Anterior cingulate cortex (tissue), 58 donors: ENCODE results near the gene ATP6V0A4.
"Not testable (repeated sequence)": the region's sequence is repeated elsewhere in the genome, so short reads cannot be mapped to it uniquely, and the experiment has no call there.

Experiments used
- DNase-seq, 58 donors: peaks; one replicate each; lab custom pipeline; 2025; lab: John Stamatoyannopoulos, UW

Gene ATP6V0A4

GRCh38 chr7:138797715-138798320 is at the start of gene ATP6V0A4, which contains the start of gene TMEM213:
Gene ATP6V0A4 (minus strand): TSS chr7:138798196. CDS start chr7:138771247, 26,949 bp downstream.
Gene TMEM213 (plus strand): TSS chr7:138797994. CDS start chr7:138798105, 111 bp downstream.
- DNase-seq: no peak

- no peak for DNase-seq
Observed at GRCh38 chr7:138845711-138846110, 47.7 kb upstream of the ATP6V0A4 start.

DNA sequence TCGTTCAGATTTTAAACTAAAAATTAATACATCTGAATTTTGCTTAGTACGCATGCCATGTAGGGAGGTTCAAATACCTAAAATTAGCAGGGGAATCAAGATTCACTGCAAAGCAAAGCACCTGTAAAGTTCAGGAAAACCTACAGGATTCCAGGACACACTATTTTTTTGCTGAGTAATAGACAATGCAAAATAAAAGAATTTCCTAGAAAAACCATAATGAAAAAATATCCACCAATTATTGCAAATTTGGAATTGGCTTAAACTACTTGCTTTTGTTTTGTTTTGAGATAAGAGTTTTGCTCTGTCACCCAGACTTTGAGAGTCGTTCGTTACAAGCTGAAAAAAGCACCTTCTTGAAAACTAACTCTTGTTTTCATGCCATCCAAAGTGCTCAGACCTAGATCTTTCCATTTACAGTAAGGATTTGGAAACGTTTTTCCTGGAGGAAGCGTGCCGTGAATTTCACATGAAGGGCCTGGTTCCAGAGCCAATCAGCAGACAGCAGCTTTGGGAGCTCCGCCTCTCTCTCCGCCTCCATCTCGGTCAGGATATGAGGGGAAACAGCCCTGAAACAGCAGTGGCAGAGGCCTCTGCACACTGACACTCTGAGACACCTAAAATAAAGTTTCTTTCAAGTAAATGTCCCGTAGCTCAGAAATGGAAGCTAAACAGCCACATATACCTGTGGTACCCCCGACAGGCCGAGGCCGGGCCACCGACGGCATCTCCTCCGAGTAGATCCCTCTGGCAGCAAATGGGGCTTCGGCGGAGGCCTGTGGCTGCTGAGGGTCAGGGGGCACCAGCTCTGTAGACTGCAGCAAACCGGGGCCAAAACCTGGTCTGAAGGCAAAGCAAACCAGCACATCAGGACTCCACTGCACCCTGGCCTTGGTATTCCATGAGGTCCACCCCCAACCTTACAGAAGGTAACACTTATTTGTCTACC is 45.9 kb upstream of the ATP6V0A4 start:
- no peak for DNase-seq

- DNase-seq: no peak
Observed at GRCh38 chr7:138842111-138842510, 44.1 kb upstream of the ATP6V0A4 start.

DNA sequence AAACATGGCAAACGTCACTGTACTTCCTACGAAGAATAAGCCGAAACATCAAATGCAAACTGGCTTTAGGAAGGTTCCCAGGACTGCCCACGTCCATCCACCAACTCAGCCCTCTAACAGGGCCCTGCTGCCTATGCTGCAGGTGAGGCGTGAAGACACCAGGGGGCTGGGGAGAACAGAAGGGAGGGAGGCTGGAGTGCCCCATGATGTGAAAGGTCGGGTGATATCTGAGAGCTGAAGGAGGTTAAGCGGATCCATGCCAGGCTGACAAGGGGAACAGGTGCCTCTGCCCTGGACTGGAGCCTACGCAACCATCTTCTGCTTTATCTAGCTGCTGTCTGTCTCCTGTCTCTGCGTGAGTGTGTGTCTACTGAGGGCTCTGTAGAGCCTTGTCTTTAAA is 40.2 kb upstream of the ATP6V0A4 start:
- DNase-seq: peak in 1 of 58 donors; percentile 10

DNA sequence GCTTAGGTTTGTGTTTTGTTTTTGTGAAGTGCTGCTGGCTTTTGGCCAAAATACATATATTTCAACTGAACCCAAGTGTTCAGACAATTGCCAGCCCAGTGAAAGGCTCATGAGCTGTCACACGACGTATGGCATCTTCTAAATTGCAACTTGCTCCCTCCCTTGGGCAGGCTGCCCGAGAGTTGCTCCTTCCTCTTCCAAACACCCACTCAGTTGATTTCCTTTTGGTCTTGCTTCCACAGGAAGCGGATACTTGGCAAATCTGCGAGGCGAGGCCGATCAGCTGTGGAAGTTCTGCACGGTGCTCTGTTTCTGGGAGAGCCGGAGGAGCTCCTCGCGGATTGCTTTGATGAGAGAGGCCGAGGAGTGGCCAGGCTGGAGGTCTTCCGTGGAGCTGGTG is 39.6 kb upstream of the ATP6V0A4 start:
- DNase-seq: peak in 11 of 58 donors; percentile 2 to 33 (median 5)

DNA sequence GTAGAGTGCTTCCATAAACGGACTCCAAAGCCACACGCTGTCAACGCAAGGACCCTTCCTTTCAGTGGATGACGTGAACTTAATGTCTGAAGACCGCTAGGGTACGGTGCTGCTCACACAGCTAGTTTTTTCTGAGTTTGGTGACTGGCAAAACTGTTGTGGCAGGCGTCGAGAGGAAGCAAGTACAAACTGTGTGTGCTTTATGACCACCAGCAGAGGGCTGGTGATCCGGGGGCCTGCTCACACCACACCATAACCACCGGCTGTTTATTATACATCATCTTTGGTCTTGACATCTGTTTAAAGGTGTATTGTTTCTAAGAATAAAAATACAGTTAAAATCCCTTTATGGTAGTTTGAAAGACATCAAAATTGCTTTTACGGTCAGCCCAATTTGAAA is 37.1 kb upstream of the ATP6V0A4 start:
- DNase-seq: no peak

DNA sequence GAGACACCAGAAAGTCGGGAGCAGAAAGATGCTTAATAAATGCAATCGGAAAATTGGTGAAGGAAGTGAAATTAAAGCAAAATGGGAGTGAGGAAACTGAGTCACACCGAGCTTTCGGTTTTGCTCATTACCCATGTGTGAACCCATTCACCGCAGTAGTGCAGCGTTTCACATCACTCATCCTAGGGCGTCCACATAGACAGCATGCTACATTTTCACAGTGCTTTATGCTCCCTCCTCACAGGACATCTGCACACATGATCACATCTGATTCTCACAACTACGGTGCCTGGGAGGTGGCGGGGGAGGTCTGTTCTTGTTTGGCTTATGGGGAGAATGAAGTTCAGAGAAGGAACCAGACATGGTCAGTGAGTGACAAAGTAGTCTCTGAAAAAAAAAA is 36.6 kb upstream of the ATP6V0A4 start:
- DNase-seq: no peak

GRCh38 chr7:138833596-138833995 is 35.6 kb upstream of the ATP6V0A4 start:
- DNase-seq: no peak

GRCh38 chr7:138832966-138833365 is 35.0 kb upstream of the ATP6V0A4 start:
- no peak for DNase-seq

- DNase-seq: no peak
Observed at GRCh38 chr7:138829335-138829734, 31.3 kb upstream of the ATP6V0A4 start.

GRCh38 chr7:138828302-138828701 is 30.3 kb upstream of the ATP6V0A4 start:
- DNase-seq: no peak

DNA sequence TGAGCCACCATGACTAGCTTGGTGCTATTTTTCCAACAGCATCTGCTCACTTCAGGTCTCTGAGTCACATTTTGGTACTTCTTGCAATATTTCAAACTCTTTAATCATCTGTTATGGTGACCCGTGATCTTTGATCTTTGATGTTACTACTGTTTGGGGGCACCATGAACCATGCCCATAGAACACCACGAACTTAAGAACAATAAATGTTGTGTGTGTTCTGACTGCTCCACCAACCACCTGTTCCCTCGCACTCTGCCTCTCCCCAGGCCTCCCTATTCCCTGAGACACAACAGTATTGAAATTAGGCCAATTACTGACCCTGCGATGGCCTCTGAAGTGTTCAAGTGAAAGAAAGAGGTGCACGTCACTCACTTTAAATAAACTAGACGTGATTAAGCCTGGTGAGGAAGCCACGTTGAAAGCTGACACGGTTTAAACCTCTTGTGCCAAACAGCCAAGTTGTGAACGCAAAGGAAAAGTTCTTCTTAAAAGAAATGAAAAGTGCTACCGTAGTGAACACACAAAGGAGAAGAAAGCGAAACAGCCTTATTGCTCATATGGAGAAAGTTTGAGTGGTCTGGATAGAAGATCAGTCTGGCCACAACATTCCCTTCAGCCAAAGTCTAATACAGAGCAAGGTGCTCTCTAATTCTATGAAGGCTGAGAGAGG is 27.2 kb upstream of the ATP6V0A4 start:
- no peak for DNase-seq

- no peak for DNase-seq
Observed at GRCh38 chr7:138822867-138823535, 25.0 kb upstream of the ATP6V0A4 start.

- DNase-seq: no peak
Observed at GRCh38 chr7:138821912-138822311, 23.9 kb upstream of the ATP6V0A4 start.

- no peak for DNase-seq
Observed at GRCh38 chr7:138819625-138820024, 21.6 kb upstream of the ATP6V0A4 start.

- no peak for DNase-seq
Observed at GRCh38 chr7:138816650-138817049, 18.7 kb upstream of the ATP6V0A4 start.

DNA sequence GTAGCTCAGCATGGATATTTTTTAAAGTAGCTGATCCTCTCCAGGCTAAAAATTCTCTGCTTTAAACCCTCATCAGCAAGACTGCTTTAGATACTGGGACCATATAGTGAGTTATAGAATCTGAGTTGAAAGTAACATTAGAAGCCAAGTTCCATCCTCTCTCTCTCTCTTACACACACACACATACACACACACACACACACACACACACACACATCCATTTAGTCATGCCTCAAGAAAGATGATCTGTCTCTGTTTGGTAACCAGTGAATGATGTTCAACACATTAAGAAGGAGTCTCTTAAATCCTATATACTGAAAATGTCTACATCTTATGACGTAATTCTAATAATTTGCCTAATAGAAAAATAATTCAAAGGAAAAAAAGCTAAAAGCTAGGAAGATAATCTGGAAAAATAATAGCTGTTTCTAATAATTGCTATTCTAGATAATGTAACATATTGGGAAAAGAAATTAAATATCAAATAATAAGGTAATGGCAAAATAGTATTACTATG is 16.9 kb upstream of the ATP6V0A4 start:
- DNase-seq: no peak

DNA sequence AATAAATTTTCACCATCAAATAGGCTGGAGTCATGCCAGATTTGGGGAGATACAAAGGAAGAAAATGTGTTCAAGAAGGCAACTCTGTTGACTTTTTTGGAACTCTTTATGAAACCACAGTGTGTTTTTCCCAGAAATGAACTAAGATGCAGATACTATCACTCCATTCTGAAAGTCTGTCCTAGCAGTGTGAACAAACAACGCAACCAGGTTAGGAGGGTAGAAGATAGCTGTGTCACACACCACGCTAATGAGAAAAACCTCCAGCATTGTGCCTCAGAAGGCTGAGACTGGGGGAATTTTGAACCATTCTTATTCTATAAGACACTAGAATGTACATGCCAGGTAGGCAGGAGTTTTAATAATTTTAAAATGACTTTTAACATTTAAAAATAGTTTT is 15.9 kb upstream of the ATP6V0A4 start:
- DNase-seq: no peak

- not testable (repeated sequence) for DNase-seq
Observed at GRCh38 chr7:138811327-138811726, 13.3 kb upstream of the ATP6V0A4 start.
